T-helper 2 cell treated with Interferon-gamma antibody and Interleukin-4, amounts not matched to agents 100 ng/mL and 5 ng/mL, for 36 hours (primary cell): Measurements from ENCODE around the gene HOXD4. TPM values are rescaled to one million over a fixed set of nuclear protein-coding genes. Genes with fewer than 3 reads are reported as not detected.

Experiments used
- intact Hi-C: fragments of 100-400 bp; cut with micrococcal nuclease; formaldehyde crosslinking; loops from one replicate; pipeline ENCODE4 v1.15.1; 2023
- total RNA-seq: library from RNA; stranded (reverse); gene quantifications from 2 replicates; pipeline ENCODE4 v1.2.3, GENCODE V29; 2022

The HOXD4 gene
- total RNA-seq, 1 donor from 2014 or later = not detected

DNA sequence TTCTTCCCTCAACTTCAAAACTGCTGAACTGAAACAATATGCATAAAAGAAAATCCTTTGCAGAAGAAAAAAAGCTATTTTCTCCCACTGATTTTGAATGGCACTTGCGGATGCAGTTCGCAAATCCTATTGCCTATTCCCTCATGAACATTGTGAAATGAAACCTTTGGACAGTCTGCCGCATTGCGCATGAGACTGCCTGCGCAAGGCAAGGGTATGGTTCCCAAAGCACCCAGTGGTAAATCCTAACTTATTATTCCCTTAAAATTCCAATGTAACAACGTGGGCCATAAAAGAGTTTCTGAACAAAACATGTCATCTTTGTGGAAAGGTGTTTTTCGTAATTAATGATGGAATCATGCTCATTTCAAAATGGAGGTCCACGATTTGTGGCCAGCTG, 13.4 kb upstream of the HOXD4 start:
- intact Hi-C loops = loop anchor here (10.0 kb wide), 1 partner anchor 677 kb away; no protein-coding TSS in a partner anchor

DNA sequence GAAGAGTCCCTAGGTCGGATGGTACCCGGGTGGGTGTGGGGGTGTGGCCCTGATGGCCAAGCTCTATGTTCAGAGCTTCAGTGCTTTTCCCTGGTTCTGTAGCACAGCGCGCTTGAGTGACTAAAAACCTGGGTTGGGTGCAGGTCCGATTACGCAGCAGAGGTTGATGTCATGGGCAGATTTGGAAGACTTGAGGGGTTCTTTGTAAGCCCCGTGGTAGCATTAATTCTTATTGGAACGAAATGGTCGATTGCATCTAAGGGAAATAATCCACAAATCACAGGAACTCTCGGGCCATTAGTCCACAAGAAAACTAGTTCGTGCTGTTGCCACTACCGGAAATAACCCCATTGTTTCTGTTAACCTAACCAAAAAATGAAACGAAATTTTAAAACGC, 12.8 kb upstream of the HOXD4 start:
- intact Hi-C loops = loop anchor here (10.0 kb wide), 1 partner anchor 676 kb away; no protein-coding TSS in a partner anchor

DNA sequence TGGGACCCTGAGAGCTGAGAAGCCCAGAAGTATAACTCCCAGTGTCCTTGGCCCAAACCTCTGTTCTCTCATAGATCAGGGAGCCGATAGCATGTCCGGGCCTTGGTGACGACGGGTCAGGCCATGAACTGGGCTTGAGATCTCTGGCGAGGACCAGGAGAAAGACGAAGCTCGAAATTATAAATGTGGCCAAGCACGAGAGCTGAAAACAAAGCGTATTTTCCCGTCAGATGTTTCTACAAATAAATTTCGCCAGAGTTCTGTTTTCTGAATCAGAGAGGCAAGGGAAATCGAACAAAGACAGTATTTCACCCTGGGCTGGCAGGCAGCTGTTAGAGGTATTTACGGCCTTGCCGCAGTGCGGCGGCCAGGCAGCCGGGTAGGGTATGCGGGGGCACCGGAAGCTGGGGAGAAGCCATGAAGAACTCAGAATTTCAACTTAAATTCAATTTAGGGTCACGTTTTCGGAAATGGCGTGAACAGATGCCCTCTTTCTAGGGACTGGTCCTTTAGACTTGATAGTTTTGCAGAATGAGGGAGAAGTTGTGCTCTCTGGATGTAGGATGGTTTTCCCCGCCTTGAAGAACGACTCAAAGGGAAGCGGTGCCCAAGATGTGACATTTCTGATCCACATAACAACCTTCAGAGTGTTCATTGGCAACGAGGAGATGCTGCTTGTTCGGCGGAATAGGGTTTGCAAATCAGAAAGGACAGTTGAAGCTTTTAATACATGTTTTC, 12.3 kb upstream of the HOXD4 start:
- intact Hi-C loops = loop anchor here (10.0 kb wide), 1 partner anchor 676 kb away; no protein-coding TSS in a partner anchor

DNA sequence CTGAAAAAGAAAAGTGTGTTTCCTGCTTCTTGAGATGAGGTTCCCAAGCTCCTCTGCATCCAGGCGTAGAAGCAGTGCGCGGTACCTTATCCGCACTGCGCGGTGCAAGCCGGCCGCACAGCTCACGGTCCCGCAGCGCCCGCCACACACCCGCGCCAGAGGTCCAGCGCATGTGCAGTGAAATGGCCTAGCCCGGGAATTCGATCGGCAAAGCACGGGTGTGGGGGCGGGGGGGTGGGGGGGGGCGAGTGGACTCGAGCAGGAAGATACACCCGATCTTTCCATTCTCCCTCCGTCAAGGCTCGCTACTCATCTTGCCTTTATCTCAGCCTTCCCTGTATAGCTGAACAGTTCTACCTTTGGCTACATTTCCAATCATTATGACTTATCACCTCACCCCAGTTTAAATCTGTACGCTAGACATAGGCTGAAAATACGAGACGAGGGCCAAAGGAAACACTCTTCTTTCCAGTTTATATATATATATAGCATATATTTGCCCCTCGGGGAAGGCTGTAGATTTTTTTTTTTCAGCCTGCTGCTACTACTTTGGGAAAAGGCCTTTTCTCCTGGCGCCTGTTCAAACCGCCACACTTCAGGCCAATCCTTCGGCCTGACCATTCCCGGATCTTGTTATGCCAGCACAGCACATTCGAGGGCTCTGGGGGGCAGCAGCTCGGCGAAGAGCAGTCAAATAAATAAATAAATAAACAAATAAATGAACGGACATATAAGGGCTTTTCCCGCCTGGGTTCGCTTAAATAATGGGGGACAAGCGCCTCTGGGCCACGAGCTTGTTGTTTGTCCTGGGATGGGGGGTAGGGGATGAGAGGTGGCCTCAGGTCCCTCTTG, 11.5 kb upstream of the HOXD4 start:
- intact Hi-C loops = loop anchor here (1.0 to 10.0 kb wide), 6 partner anchors 315 to 1007 kb away; no protein-coding TSS in a partner anchor

DNA sequence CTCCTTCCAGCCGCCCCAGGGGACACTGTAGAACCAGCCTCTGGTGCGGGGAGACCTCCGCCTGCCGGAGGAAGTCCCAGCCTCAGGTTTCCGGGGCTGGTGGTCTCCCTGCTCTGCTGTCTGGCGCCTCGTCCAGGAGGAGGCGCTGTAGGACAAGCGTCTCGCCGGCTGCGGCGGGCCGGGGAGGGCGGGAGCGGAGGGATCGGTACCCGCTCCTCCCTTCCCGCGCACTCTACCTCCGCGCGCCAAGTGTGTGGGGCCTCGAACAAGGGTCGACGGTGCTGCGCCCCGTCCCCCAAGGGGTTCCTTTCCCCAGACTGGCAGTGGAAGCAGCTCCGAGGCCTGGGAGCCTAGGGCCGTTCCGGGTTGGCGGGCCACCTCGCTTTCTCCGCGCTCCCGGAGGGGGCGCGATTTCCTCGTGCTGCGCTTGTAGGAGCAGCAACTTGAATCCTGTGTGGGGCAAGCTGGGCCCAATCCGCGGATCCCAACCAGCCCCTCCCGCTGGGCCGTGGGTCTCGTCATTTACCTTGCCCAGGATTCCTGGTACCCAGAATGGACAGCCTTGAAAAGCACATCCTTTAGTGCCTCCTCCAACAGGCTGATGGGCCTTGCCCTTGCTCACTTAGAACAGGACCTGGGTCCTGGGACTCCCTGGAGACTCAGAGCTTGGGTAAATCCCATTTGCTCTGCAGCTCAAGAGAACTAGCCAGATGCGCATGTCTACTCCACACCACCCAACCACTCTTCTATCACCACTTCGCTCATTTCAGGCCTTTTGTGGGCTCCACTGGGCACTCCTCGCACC, 10.6 kb upstream of the HOXD4 start:
- intact Hi-C loops = loop anchor here (1.0 to 5.0 kb wide), 5 partner anchors 315 to 1007 kb away; no protein-coding TSS in a partner anchor

DNA sequence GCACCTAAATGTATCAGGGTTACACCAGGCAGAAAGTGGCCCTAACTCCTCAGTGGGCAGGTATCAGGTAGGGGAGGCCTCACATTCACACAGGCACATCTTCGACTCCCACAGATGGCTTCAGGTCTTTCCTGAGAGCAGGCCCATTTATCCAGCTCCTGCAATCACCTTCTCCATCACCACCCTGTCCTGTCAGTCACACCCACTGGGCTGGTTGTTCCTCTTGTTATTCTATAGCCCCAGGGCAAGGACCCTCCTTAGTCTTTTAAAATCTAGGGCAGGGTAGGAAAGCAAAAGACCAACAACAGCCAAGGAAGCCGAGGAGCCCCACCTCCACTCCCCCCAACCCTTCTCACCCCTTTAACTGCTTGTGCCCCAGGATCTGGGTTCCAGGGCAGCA, 9.1 kb upstream of the HOXD4 start:
- intact Hi-C loops = loop anchor here (5.0 kb wide), 3 partner anchors 410 to 1005 kb away; no protein-coding TSS in a partner anchor

DNA sequence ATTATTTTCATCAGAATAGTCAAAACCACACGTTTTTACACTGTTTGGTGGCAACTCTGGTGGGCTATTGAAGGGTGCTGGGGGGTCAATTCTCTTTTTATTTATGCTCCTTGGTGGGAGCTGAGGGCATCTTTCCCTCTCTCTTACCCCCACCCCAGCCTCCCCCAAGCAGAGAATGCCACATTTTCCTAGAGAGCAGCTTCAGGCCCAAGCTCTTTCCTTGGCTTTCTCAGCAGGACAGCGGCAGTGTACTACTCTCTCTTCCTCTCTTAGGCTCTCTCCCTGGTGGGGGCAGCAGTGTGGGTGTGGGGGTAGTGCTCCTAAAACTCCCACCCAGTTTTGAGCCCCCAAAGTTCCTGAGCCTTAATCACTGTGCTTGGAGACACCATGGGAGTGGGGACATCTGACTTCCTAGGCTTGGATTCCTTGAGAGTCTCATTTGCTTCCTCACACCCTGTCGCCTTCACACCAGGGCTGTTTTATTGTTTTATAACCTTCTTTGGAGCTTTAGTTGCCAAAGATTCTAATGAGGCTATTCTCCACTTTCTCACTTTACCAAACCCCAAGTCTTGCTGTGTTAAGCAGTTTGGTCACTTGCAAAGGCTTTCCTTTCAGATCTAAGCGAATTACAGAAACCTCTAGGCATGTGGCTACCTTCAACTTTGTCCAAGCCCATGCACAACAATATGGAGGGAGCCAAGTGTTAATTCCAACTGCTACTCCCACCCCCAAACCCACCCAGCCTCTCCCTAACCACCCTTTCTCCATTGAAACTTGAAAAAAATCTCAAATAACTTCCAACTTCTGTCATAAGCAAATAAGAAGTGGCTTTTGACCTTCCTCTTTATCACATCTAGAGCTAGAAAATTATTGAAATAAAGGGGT, 6.0 kb upstream of the HOXD4 start:
- intact Hi-C loops = no loop called here

DNA sequence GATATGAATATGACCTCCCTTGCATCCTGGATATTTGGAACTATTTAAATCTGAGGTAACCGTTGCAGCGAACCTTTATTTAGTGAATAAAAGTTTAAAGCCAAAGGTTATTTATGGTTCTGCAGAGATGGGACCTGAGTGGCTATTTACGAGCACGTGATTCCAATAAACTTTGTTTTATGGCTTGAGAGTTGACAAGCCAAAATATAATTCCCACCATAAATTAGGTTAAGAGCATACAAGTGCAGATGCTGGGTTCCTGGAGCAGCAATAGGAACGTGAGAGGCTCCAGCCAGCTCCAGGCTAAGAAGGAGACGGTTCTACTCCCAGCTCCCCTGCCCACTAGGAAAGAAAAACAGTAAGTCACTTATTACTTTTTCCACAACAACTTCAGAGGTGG, 5.2 kb upstream of the HOXD4 start:
- intact Hi-C loops = no loop called here

DNA sequence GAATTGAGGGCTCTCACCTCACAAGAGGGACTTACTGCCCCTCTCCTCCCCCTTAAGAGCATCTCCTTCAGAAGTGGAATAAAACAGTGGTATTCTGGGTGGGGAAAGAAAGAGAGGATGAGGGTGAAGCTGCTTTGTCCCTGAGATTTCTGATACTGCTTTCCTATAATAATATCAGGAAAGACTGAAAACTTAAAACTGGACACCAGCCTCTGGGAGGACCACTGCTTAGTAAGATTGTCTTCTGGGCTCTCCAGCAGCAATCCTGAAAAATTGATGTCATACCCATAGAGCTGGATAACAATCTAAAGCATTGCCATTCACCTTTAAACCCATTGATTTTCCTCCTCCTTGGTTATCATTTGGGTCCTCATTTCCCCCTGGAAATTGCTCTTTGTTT, 4.7 kb upstream of the HOXD4 start:
- intact Hi-C loops = no loop called here

DNA sequence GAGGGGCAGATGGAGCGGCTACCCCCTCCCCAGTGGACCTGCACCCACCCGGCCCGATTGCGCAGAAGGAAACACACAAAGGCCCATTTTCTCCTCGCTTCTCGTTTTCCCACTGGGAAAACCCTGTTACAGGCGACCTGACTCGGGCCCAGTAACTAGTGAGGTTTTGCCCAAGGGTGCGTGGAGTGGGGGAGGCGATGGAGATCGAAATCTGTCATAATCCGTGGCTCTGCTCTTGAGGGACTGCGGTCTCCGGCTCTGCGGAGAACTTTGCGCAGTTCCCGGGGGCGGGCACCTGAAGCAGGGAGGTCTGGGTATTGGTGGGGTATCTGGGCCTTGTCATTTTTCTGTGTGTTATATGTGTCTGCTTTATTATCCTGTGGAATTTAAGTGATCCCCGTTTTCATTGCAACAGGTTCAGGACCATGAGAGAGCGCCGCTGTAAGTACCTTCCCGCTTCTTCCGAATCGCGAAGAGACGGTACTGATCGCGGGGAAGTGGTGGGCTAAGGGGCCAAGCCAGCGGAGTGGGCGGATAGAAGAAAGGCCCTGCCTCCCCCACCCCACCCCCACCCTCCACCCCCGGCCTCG, 4.0 kb upstream of the HOXD4 start:
- intact Hi-C loops = no loop called here

DNA sequence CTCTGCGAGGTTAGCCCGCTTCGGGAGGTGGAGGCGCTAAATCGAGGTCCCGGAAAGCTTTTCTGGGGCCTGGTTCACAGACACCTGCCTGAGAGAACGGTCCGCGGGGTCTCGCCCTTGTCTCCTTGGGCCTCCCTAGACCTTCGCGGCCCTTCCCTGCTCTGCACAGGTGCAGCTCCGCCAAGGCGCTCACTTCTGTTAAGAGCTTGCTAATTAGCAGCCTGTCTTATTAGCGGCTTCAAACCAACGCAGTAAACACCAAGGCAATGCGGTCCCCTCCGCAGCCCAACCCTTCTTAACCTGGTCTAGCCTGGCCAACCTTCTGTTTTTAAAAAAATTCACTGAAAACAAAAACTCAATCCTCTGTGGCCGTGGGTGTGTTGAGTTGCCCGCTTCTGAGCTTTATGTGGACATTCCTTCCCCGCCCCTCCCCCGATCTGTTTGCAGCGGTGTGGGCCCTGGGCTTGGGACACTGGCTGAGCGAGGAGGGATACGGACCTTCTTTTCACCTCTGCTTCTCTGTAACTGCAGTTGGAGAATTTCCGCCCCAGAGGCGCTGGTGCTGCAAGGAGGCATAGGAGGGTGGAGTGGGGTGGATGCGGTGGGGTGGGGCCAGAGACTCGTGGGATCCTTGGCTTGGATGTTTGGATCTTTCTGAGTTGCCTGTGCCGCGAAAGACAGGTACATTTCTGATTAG, 3.4 kb upstream of the HOXD4 start:
- intact Hi-C loops = no loop called here

DNA sequence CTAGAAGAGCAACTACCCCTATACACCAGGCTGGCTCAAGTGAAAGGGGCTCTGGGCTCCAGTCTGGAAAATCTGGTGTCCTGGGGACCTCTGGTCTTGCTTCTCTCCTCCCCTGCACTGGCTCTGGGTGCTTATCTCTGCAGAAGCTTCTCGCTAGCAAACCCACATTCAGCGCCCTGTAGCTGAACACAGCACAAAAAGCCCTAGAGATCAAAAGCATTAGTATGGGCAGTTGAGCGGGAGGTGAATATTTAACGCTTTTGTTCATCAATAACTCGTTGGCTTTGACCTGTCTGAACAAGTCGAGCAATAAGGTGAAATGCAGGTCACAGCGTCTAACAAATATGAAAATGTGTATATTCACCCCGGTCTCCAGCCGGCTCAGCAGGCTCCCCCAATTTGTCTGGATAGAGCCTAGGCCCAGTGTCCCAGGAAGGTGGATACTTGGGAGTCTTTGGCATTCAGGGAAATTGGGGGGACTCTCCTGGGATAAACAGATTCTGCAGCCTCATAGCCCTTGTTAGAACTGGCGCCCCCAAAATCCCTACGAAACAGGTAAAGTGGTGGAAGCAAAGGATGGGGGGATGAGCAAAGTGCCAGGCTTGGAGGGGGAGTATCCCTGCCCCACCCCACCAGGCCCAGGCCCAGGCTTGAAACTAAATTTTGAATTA, 2.5 kb upstream of the HOXD4 start:
- intact Hi-C loops = no loop called here

DNA sequence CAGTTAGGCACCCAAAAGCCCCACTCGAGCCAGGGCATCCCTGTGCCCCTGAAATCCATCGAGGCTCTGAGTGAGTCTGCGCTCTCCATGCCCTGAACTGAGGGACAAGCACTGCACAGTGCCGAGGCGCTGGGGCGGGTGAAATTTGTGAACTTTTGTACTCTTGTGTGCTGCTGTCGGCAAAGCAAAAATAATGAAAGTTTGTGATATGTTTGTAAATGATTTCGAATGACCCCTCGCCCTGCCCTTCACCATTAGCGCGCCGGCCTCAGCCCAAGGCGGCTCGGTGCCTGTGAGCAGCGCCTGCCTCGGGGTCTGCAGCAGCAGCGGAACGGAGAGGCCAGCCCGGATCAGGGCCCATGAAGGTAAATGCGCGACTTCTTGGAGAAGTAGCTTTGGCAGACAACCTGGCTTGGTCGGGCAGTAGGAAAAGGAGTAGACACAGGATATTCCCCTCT, 1.8 kb upstream of the HOXD4 start:
- intact Hi-C loops = no loop called here

DNA sequence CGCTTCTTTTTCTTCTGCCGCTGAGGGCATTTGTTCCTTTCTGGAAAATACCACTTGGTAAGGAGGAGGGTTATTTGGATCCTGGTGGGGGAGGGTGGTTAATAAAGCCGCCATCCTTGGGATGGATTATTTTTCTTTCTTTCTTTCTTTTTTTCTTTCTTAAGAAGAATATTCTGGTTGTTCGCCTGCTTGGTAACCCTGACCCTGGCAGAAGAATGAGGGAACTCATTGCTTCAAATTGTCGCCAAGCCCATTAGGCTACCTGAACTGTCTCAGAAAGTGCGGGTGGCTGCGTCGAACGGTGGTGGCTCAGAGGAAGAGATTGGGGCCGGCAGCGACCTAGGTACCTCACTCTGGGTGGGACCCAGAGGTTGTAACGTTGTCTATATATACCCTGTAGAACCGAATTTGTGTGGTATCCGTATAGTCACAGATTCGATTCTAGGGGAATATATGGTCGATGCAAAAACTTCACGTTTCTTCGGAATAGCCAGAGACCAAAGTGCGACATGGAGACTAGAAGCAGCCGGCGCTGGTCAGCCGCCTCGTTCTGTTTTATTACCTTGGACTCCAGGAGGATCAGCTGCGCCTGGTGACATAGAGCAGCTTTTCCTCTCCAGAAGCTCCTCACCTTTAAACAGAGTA, 1.3 kb upstream of the HOXD4 start:
- intact Hi-C loops = loop anchor here (2.0 kb wide), 1 partner anchor 17 kb away; no protein-coding TSS in a partner anchor

DNA sequence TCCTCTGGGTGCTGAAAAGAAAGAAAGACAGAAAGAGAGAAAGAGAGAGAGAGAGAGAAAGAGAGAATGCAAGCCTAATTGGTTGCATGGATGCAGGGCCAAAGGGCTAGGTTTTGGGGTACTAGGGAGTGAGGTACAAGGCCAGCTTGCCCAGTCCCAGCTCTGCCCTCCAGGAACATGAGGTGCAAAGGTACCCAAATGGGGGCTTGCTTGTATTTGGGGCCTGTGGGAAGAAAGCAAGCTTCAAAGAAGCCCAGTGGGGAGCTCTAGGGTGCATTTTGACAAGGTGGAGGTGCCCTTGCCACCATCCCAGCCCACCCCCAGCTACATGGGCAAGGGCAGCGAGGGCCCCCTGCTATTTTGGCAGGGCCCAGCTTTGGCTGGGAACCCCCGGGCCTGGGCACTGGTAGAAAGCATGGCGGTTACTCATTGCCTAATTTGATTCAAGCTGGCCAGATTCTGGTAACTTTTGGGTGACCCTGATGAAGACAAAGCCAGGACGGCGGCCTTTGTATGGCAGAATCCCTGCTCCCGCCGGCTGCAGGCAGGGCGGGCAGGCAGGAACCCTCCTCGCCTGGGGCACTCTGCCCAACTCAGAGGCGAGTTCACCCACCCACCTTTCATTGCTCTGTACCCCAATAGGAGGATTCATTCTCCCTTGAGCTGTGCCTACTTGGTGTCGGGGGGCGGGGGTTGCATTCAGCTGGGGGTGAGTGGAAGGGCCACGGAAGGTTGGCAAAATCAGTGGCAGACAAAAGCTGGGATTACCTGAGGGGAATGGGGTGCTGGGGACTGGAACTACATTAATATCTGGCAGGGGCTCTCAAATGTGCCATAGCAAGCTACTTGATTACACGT, 537 bp upstream of the HOXD4 start:
- intact Hi-C loops = loop anchor here (2.0 kb wide), 1 partner anchor 18 kb away; no protein-coding TSS in a partner anchor

DNA sequence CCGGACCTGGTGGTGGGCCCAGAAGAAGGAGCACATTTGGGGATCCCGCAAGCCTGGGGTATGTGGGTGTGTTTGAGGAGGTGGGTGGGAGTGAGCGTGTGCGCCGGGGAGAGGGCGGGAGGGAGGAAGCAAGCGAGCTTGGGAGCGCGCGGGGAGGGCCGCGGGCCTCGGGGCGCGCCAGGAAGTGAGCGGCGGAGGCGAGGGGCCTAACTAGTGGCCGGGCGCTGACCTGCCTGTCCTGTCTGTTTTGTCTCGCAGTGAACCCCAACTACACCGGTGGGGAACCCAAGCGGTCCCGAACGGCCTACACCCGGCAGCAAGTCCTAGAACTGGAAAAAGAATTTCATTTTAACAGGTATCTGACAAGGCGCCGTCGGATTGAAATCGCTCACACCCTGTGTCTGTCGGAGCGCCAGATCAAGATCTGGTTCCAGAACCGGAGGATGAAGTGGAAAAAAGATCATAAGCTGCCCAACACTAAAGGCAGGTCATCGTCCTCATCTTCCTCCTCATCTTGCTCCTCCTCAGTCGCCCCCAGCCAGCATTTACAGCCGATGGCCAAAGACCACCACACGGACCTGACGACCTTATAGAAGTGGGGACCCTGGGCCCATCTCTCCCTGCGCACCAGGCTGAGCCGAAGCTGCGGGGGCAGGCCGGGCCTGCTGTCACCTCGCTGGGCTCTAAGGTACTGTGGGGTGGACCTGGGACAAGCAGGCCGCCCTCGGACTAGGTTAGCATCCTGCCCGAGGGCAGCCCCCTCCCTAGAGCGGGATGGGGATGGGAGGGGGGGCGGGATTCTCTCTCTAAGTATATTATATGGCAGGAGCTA, 1.2 kb downstream of the HOXD4 start:
- intact Hi-C loops = no loop called here
